Neural progenitor cell (in vitro differentiated cells): Measurements from ENCODE around the gene CLIP2. TPM values are rescaled to one million over a fixed set of nuclear protein-coding genes. Genes with fewer than 3 reads are reported as not detected.
"Not testable (repeated sequence)": the region's sequence is repeated elsewhere in the genome, so short reads cannot be mapped to it uniquely, and the experiment has no call there.

Experiments
- DNase-seq: peaks from one replicate; pipeline ENCODE4 v3.0.0-alpha.2; 2016; ENCODE audit warnings: low spot score
- H2AFZ ChIP-seq: fragments of 200-600 bp; sonication (generic); replicated peaks from 2 replicates; pipeline ENCODE4 v1.6.1; 2016; ENCODE audit warnings: antibody characterized with exemption
- H3F3A ChIP-seq: fragments of 200-600 bp; sonication (generic); 2 replicates; pipeline ENCODE4 v1.6.1; 2016; ENCODE audit warnings: antibody characterized with exemption, low read depth
- H3K27ac ChIP-seq: fragments of 200-600 bp; sonication (generic); 2 replicates; pipeline ENCODE4 v1.5.1; 2016; ENCODE audit warnings: mild to moderate bottlenecking
- H3K27me3 ChIP-seq: fragments of 200-600 bp; sonication (generic); 2 replicates; pipeline ENCODE4 v1.6.1; 2016; ENCODE audit warnings: mild to moderate bottlenecking, moderate library complexity
- H3K36me3 ChIP-seq: fragments of 200-600 bp; sonication (generic); 2 replicates; pipeline ENCODE4 v1.5.1; 2016
- H3K4me1 ChIP-seq: fragments of 200-600 bp; sonication (generic); 2 replicates; pipeline ENCODE4 v1.6.1; 2016; ENCODE audit warnings: mixed run types
- H3K4me2 ChIP-seq: fragments of 200-600 bp; sonication (generic); 2 replicates; pipeline ENCODE4 v1.6.1; 2016
- H3K4me3 ChIP-seq: fragments of 200-600 bp; sonication (generic); 2 replicates; pipeline ENCODE4 v1.5.1; 2016
- H3K79me2 ChIP-seq: fragments of 200-600 bp; sonication (generic); 2 replicates; pipeline ENCODE4 v1.6.1; 2016; ENCODE audit warnings: low read depth
- H3K9ac ChIP-seq: fragments of 200-600 bp; sonication (generic); 2 replicates; pipeline ENCODE4 v1.6.1; 2016
- H3K9me3 ChIP-seq: fragments of 200-600 bp; sonication (generic); 2 replicates; pipeline ENCODE4 v1.5.1; 2016; ENCODE audit warnings: low read depth
- H4K20me1 ChIP-seq: fragments of 200-600 bp; sonication (generic); 2 replicates; pipeline ENCODE4 v1.6.1; 2016; ENCODE audit warnings: low read depth
- H3K27ac Mint-ChIP-seq: 3 replicates; pipeline ENCODE4 v1.8.0; 2021; ENCODE audit warnings: mixed read lengths
- H3K27me3 Mint-ChIP-seq: 2 replicates; pipeline ENCODE4 v1.8.0; 2022; ENCODE audit warnings: low read depth, mild to moderate bottlenecking, inconsistent platforms, moderate library complexity, mixed read lengths; ENCODE audit not compliant: insufficient read depth
- H3K36me3 Mint-ChIP-seq: 3 replicates; pipeline ENCODE4 v1.8.0; 2021; ENCODE audit warnings: mixed read lengths
- H3K4me1 Mint-ChIP-seq: 3 replicates; pipeline ENCODE4 v1.8.0; 2021; ENCODE audit warnings: mixed read lengths
- H3K4me3 Mint-ChIP-seq: 3 replicates; pipeline ENCODE4 v1.8.0; 2021; ENCODE audit warnings: mild to moderate bottlenecking, moderate library complexity, mixed read lengths
- H3K9me3 Mint-ChIP-seq: 3 replicates; pipeline ENCODE4 v1.8.0; 2020; ENCODE audit warnings: mixed read lengths
- CTCF ChIP-seq: fragments of 200-600 bp; sonication (generic); IDR thresholded peaks from 2 replicates; pipeline ENCODE4 v1.5.1; 2017; ENCODE audit warnings: antibody characterized with exemption, mild to moderate bottlenecking
- EZH2 ChIP-seq: fragments of 200-600 bp; sonication (generic); IDR thresholded peaks from 2 replicates; pipeline ENCODE4 v1.6.1; 2017; ENCODE audit warnings: antibody characterized with exemption, mild to moderate bottlenecking, moderate library complexity
- EZH2phosphoT487 ChIP-seq: fragments of 200-600 bp; sonication (generic); IDR thresholded peaks from 2 replicates; pipeline ENCODE4 v1.6.1; 2017; ENCODE audit warnings: antibody characterized with exemption
- total RNA-seq: library from RNA; depleted of rRNA; stranded (reverse); fragments of >200 nt; gene quantifications from 2 replicates; pipeline ENCODE4 v1.2.3, GENCODE V29; 2015; ENCODE audit warnings: low replicate concordance

CLIP2 gene
- total RNA-seq, 1 donor from 2014 or later: 7.5 TPM

- H3K4me1 Mint-ChIP-seq: peaks cover 14% of the 10 kb centered on the region
- Histone ChIP-seq H3K36me3 (no peaks in the 10 kb centered on the region), H3K9me3 (peaks cover 7% of the 10 kb centered on the region), H3K4me1 (no peaks in the 10 kb centered on the region), H3F3A (no peaks in the 10 kb centered on the region), H3K27me3 (no peaks in the 10 kb centered on the region), H4K20me1 (no peaks in the 10 kb centered on the region), H3K79me2 (no peaks in the 10 kb centered on the region), H3K9ac (no peak overlapping the region), H3K4me2 (no peak overlapping the region), H3K4me3 (no peak overlapping the region), H3K27ac (no peak overlapping the region), H2AFZ (no peak overlapping the region)
- TF ChIP-seq EZH2 (no peak), CTCF (no peak), EZH2phosphoT487 (no peak)
- H3K27me3 Mint-ChIP-seq: peaks cover 13% of the 10 kb centered on the region
- no peak overlapping the region for H3K4me3 Mint-ChIP-seq
- H3K27ac Mint-ChIP-seq: no peak overlapping the region
- DNase-seq: peak; percentile 0
- peaks cover 2% of the 10 kb centered on the region for H3K36me3 Mint-ChIP-seq
- H3K9me3 Mint-ChIP-seq: peaks cover 7% of the 10 kb centered on the region
Observed at GRCh38 chr7:74438327-74438726, 149.1 kb downstream of the CLIP2 start.

GRCh38 chr7:74439541-74439940 lies 150.3 kb downstream of the CLIP2 start:
- no peak overlapping the region for H3K4me3 Mint-ChIP-seq
- Histone ChIP-seq H3K27me3 (no peaks in the 10 kb centered on the region), H3K4me1 (no peaks in the 10 kb centered on the region), H3K4me3 (no peak overlapping the region), H3F3A (no peaks in the 10 kb centered on the region), H3K9ac (no peak overlapping the region), H3K4me2 (no peak overlapping the region), H3K79me2 (no peaks in the 10 kb centered on the region), H3K9me3 (peaks cover 7% of the 10 kb centered on the region), H3K36me3 (no peaks in the 10 kb centered on the region), H2AFZ (no peak overlapping the region), H4K20me1 (no peaks in the 10 kb centered on the region), H3K27ac (no peak overlapping the region)
- DNase-seq: no peak
- H3K27me3 Mint-ChIP-seq: peaks cover 13% of the 10 kb centered on the region
- H3K36me3 Mint-ChIP-seq: peaks cover 2% of the 10 kb centered on the region
- no peak for TF ChIP-seq EZH2
- no peak for TF ChIP-seq EZH2phosphoT487
- TF ChIP-seq CTCF: no peak
- no peak overlapping the region for H3K27ac Mint-ChIP-seq
- peaks cover 7% of the 10 kb centered on the region for H3K9me3 Mint-ChIP-seq
- peaks cover 26% of the 10 kb centered on the region for H3K4me1 Mint-ChIP-seq

- peaks cover 13% of the 10 kb centered on the region for H3K27me3 Mint-ChIP-seq
- not testable (repeated sequence) for H3K9ac ChIP-seq, H3K36me3 Mint-ChIP-seq, H3K36me3 ChIP-seq, H3K9me3 ChIP-seq, H3K4me2 ChIP-seq, H2AFZ ChIP-seq, H4K20me1 ChIP-seq, DNase-seq, H3K9me3 Mint-ChIP-seq, H3K4me3 ChIP-seq, H3F3A ChIP-seq, H3K4me1 ChIP-seq, H3K79me2 ChIP-seq, H3K4me3 Mint-ChIP-seq, H3K27ac ChIP-seq, H3K27me3 ChIP-seq
- peaks cover 32% of the 10 kb centered on the region for H3K4me1 Mint-ChIP-seq
- peak overlapping the region; percentile 25 for H3K27ac Mint-ChIP-seq
Observed at GRCh38 chr7:74440143-74440542, 150.9 kb downstream of the CLIP2 start.

GRCh38 chr7:74441801-74442200 lies 152.6 kb downstream of the CLIP2 start:
- DNase-seq: no peak
- Histone ChIP-seq H3K27ac (no peak overlapping the region), H3K9ac (no peak overlapping the region), H3K4me2 (no peak overlapping the region), H3K36me3 (no peaks in the 10 kb centered on the region), H4K20me1 (no peaks in the 10 kb centered on the region), H3K27me3 (no peaks in the 10 kb centered on the region), H3F3A (no peaks in the 10 kb centered on the region), H3K4me3 (no peak overlapping the region), H2AFZ (no peak overlapping the region), H3K4me1 (no peaks in the 10 kb centered on the region), H3K79me2 (no peaks in the 10 kb centered on the region), H3K9me3 (peaks cover 7% of the 10 kb centered on the region)
- no peak for TF ChIP-seq EZH2phosphoT487
- TF ChIP-seq EZH2: no peak
- TF ChIP-seq CTCF: no peak
- H3K9me3 Mint-ChIP-seq: peaks cover 7% of the 10 kb centered on the region
- peaks cover 2% of the 10 kb centered on the region for H3K36me3 Mint-ChIP-seq
- peaks cover 9% of the 10 kb centered on the region for H3K27me3 Mint-ChIP-seq
- peaks cover 36% of the 10 kb centered on the region for H3K4me1 Mint-ChIP-seq
- H3K4me3 Mint-ChIP-seq: peak overlapping the region; percentile 76
- peak overlapping the region; percentile 99 for H3K27ac Mint-ChIP-seq
